DMS79 (cell line): Measurements from ENCODE around the gene ELFN2.
A peak's percentile ranks its signal among the peaks of the same experiment; 100 is the strongest.

Source experiments
- DNase-seq: peaks from one replicate; lab custom pipeline; 2025; lab: John Stamatoyannopoulos, UW

Gene ELFN2

DNA sequence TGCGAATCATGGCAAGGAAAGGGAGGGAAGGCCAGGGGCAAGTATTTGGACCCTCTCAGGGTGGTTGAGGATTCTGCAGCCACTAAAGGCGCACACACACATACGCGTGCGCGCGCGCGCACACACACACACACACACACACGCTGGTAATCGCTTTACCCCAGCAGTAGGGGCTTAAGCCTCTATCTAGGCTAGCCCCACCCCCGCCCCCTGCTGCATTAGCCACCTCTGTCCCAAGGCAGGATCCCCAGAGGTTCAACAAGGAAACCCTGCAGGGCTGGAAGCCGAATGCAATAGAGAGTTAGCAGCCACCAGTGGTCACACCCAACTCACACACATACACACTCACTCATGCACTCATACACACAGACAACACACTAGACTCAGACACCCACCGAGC lies 28.6 kb upstream of the ELFN2 start:
- DNase-seq = no peak

DNA sequence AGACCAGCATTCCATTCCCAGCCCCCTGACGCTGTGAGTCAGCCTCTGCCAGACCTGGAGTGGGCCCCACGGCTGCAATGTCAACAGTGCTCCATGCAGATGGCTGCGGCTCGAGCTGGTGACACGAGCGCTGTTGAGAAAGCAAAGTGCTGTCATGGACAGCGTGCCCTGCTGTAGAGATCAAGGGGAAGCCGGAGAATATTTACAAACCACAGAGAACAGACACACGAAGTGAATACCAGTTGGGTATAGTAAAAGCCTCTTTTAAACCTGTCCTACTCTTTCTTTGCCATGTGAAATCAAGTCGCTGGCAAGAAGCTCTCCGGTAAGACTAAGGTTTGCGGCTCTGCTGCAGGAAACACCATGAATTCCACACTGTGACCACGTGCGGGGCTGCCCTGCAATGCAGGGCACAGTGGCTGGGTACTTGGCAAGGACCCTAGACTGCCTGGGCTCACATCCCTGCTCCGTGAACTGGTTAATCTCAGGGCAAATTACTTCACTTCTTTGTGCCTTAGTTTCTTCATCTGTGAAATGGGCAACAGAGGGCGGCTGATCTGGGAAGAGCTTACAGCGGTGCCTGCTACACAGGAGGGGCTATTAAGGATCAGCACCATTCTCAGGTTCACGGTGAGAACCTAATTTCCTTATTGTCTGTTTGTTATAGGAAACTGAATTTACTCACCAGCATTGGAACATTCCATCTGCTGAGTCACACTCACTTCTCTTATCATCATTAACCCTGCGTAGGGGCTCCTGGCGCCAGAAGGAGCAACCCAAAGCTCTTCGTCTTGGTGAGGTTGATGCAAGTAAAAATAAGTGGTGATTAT lies 27.8 kb upstream of the ELFN2 start:
- DNase-seq = no peak

DNA sequence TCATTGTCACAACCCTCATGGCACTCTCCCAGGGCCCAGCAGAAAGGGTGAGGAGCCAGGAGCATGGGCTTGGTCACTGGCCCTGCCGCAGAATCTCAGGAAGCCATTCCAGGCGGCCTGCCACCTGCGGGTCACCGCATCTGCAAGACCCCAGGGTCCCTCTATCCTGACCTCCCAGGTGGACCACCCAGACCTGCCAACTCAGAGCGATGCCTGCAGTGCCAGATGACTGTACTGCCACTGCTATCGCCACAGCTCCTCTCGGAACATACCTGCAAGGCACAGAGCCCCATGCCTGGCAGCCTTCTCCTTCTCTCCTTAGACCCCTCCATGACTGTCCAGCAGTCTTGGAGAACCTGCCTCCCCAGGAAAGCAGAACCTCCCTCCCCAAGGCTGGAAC lies 26.4 kb upstream of the ELFN2 start:
- no peak for DNase-seq

DNA sequence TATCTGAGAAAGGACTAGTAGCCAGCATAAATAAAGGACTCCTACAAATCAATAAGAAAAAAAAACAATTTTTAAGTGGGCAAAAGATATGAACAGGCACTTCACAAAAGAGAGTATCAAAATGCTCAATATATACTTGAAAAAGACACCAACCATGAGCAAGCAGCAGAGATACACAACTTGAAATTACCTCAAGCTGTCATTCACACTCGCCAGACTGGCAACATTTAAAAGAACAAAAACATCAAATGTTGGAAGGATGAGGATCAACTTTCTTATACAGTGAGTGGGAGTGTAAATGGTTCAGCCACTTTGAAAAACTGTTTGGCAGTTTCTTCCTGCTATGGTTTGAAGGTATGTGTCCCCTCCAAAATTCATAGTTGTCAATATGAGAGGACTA lies 23.9 kb upstream of the ELFN2 start:
- no peak for DNase-seq

DNA sequence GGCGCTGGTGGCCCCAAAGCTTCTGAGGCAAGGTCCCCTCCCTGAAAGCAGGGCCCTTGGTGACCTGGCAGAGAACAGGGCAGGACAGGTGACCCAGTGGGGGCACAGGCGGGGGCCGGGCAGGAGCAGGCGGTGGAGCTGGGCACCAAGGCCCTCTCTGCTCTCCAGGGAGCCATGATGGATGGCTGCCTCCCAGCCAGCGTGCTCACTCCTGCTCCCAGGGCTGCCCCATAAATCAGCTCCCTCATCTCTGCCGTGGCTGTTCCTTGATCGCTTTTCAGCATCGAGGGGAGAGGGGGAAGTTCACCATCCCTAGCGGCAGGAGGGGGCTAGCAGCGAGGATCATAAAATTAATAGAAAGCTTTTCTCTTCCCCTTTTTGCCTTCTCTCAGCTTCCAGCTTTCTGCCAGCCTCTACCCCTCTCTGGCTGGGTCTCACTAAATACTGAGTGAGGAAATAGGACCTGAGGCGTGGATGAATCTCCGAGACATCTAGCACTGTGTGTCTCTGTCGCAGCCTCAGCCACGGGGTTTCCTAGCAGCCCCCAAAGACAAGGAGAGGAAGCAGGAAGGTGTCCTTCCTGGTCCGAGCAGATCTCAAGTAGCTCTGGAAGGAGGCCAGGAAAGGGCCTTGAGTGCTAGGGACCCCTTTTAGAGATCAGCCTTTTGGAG lies 22.2 kb upstream of the ELFN2 start:
- no peak for DNase-seq

DNA sequence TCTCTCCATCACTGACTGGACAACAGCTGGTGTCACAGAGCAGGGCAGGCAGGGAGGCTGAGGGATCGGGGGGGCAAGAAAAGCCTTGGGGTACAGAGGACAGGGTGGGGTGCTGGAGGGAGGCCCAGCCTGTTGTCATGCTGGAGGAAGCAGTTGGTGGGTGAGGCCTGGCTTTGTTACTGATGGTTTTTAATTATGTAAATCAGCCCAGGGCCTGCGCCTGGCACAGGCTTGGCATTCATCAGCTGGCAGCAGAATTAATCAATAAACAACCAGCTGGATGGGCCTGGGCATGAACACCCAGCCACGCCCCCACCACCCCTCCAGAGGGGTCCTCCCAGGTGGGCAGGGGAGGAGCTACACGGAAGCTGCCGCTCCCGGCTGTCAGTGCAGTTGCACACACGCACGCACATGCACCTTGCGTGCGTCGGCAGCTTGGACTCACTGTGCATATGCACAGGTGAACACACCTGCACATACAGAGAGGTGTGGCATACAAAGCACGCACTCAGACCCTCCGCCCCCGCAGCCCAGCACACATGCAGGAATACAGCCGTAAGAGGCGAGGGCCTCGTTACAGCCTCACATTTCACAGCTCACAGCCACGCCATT lies 21.3 kb upstream of the ELFN2 start:
- DNase-seq = peak; percentile 36

DNA sequence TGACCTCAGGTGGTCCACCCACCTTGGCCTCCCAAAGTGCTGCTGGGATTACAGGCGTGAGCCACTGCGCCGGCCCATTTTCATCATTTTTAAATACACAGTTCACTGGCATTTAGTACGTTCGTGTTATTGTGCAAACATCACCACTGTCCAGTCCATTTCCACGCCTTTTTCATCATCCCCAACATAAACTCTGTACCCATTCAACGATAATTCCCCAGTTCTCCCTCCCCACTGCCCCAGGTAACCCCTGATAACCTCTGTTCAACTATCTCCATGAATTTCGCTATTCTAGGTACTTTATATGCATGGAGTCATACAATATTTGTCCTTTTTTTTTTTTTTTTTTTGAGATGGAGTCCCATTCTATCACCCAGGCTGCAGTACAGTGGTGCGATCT lies 18.2 kb upstream of the ELFN2 start:
- DNase-seq = no peak

DNA sequence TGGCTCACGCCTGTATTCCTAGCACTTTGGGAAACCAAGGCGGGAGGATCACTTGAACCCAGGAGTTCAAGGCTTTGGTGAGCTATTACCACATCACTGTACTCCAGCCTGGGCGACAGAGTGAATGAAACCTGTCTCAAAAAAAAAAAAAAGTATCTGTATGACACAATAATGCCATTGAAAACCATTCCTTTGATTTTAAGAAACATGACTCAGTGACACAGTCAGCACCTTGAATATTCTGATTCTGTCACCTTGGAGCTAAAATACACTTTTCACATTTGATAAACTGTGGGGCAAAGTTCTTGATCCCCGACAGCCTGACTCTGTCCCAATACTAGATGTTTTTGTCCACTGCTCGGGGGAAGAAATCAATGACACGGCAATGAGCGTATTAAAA lies 16.7 kb upstream of the ELFN2 start:
- DNase-seq = no peak

DNA sequence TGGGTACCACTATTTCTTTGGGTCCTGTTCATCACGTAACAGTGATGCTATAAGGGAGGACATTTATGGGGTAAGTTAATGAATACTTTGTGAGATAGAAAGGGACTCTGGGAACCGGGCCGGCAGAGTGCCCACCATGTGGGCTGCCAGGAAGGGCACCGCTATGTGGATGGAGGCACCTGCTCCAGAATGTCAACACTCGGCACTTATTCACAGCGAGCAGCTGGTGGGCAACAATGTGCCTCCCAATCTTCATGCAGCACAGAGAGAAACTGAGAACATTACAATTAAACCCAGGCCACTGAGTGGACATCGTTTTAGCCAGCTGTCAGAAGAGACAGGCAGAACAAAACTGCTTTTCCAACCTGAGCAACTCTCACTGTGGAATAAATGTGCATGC lies 15.8 kb upstream of the ELFN2 start:
- DNase-seq = no peak

DNA sequence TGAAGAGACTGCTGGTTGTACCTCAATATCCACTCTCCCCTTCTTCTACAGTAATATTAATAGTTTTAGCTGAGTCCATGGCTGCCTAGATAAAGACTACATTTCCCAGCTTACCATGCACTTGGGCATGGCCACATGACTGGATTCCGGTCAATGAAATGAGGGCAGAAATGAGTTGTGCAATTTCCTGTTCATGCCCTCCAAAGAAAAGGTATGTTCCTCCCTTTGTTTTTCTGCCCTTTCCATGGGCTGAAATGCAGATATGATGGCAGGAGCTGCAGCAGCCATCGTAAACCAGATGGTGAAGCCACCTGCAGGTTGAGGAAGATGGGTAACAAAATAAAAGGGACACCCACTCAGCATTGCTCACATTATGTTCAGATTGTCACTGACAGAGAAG lies 15.3 kb upstream of the ELFN2 start:
- DNase-seq = no peak

DNA sequence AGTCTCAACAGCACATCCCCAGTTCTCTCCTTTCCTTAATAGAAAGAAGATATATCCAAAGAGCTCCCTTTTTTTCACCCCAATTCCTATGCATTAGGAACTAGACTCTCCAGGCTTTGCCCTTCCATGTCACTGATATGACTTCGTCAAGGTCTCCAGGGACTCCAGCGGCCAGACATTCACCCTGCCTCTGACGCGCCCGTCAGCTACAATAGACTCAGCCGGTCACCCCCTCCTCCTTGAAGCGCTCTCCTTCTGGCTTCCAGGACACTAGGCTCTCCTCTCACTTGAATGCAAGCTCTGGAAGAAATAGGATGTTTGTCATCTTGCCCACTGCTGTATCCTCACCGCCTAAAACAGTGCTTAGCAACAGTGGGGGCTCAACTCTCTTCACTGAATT lies 14.9 kb upstream of the ELFN2 start:
- DNase-seq = no peak

DNA sequence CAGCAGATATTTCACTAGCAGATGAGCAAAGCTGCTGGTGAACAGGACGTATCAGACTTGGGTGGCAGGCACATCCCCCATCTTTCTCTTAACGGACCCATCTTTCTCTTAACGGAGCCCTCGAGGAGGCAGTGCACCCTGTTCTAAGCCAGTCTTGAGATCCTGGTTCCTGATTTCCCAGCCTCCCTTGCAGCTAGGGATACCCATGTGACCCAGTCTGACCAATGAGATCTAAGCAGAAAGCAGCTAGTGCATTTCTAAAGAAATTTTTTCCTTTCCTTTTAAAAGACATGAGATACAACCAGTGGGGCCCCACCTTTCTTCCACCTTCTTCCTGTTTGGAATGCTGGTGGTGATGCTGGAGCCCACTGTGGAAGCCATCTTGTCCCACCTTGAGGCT lies 13.6 kb upstream of the ELFN2 start:
- DNase-seq = no peak

DNA sequence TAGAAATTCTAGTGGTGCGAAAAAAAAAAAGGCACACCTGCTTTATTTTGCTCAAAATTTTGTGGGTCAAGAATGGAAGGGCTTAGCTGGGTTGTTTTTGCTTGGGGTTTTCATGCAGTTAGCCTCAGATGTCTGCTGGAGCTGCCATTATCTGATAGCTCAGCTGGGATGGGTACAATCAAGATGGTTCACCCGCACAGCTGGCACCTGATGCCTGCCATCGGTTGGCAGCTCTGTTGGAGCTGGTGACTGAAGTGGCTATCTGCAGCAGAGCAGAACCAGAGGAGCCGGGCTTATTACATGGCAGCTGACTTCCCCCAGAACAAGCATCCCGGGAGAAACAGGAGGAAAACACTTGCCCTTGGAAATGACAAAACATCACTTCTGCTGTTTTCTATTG lies 12.1 kb upstream of the ELFN2 start:
- peak; percentile 26 for DNase-seq

DNA sequence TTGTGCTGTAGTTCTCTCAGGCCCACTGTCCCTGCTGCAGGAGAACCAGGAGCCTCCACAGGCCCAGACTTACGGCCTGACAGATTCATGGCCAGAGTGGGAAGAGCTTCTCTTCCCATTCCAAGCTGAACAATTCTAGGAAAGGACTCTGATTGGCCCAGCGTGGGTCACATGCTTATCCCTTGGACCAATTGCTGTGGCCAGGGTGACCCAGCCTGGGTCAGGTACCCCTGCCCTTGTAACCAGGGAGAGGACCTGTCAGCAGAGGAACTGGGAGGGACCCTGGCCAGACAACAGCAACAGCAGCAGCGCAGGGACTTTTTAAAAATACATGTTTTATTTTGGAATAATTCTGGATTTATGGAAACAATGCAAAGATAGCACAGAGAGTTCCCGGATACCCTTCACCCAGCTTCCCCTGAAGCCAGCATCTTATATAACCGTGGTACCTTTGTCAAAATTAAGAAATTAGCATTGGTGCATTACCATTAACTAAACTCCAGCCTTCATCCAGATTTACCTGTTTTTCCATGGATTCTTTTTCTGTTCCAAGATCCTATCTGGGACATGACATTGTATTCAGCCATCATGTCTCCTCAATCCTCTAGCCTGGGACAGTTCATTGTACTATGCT lies 8.8 kb upstream of the ELFN2 start:
- no peak for DNase-seq

DNA sequence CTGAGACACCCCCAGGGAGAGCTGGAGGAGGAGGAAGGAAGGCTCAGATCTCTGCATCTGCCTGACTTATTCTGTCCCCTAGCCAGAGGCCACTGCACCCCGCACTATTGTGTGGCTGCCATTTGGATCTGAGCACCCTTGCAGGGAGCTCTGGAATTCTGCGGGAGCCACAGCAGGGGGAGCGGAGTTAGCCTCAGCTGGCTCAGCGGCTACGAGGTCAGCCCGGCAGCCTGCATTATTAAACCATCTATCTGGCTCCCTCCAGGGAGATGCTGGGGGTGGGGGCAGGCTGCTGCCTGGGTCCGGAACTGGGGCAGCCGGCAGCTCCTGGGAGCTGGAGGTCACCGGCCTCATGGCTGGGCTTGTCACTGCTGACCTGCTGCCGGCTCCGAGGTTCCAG lies 6.5 kb upstream of the ELFN2 start:
- no peak for DNase-seq

DNA sequence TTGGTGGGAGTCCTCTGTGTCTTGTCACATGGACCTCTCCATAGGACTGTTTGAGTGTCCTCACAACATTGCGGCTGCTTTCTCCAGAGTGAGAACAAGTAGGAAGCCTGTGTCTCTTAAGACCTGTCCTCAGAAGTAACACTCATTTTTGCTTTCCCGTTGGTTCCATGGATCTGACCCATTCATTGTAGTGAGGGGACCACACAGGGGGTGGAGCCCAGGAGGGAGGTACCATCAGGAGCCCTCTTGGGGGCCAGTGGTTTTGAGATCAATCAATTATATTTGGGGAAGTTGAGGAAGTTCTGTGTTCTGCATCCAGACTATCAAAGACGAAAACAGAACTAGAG lies 5.4 kb upstream of the ELFN2 start:
- DNase-seq = no peak

DNA sequence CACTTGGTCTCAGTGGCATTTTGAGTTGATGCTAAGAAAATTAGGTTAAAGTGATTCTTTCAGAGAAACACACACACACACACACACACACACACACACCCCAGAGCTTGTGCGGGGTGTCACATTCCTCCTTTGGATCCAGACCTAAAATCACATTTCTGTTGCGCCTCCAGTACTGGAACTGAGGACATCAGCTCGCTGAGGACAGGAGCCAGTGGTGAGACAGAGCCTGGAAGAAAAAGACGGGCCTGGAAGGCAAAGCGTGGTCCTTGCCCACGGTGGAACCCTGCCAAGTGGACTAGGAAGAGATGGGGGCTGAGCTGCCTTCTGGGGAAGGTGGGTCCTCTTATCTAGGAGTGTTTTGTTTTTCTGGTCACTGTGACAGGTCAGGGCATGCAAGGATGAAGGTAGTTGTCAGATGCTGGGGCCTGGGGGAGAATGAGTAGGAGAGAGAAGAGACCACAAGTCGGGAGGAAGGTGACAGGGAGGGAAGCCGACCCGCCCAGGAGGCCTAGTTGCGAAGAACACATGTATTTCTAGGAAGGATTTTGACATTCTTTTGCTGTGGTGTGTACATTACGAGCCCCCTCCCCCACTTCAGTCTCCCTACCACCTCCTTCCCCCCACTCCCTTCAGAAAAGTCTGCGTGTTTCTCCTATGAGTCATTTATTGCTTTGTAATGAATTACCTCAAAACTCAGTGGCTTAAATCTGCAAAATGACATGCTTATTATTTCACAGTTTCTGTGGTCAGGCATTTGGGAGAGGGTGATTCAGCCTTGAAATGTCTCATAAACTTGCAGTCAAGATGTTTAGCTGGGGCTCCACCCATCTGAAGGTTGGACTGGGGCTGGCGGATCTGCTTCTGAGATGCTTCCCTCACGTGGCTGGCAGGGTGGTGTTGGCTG lies 4.8 kb upstream of the ELFN2 start:
- peak; percentile 28 for DNase-seq

DNA sequence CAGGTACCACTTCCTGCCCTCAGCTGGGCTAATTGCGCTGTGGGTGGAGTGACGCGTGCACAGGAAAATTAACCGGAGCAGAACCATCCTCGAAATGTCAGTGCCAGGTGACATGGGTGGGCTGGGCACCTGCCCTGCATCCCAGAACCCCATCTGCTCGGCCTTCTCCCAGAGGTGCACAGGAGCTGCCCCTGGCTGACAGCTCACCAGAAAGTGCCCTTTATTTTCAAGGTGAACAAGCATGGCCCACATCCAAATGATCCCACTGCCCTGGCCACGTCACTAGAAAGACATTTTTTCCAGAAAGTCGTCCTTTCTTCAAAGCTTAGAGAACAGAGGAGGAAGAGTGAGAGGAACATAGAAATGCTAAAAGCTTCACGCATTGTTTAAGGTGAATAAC lies 4.1 kb upstream of the ELFN2 start:
- DNase-seq = no peak

DNA sequence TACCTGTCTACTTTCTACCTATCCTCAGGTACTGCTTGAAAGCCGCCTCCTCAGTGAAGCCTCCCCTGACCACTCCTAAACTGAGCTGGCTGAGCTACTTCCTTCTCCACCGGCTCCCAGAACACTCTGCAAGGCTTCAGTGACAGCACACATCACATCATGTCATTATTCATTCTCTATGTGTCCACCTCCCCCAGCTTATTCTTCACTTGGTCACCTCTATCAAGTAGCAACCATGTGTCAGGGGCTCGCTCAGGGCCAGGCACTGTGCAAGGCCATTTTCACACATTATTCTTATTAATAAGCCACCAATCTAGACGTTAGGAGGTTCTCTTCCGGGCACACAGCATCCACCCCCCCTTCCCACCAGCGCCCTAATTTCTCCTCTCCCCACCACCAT lies 3.7 kb upstream of the ELFN2 start:
- no peak for DNase-seq

DNA sequence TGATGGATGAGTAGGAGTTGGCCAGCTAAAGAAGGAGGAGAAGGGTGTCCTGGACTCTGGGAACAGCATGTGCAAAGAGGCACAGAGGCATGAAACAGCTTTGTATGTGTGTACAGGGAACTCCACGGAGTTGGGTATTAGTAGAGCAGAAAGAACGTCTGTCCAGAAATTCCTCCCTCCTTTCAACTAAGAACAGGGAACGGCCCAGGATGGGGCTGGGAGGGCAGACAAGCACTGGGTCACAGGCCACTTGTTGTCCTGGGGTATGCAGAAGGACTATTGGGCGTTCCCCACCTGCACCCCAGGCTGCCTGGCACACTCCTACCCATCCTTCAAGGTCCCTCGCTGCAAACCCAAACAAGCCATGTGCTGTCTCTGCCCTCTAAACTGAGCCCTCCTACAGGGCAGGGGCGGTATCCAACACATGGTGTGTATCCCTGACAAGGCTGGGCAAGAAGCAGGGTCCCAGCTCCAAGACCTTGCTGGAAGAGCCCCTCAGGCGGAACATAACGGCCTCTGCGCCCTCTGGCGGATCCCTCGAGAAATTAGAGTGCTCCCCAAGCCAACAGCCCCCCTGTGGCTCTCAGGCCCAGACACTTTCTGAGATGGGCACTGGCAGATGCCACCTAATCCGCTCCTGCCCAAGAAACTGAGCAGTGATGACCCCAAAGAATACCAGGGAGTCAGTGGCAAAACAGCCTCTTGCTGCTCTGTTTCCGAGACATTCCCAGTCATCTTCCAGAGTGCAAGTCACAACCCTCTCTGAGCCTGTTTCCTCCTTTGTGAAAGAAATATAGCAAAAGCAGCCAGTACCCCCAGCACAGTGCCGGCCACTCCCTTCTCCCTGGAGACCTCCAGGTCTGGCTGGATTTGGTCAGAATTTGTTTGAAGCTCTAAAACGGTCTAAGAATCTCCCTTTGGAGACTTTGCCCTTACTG lies 1.6 kb upstream of the ELFN2 start:
- no peak for DNase-seq
